Activated T-helper 1 cell treated with Interleukin-2 at 50 U/mL for 16 hours (primary cell): Measurements from ENCODE around the gene PLEKHG5.
A peak's percentile ranks its signal among the peaks of the same experiment; 100 is the strongest.
"Not testable (repeated sequence)": the region's sequence is repeated elsewhere in the genome, so short reads cannot be mapped to it uniquely, and the experiment has no call there.

Experiments
- DNase-seq: peaks from one replicate; pipeline ENCODE4 v3.0.0-alpha.2; 2020; ENCODE audit warnings: low read depth

The PLEKHG5 gene

GRCh38 chr1:6461538-6462411 lies 29.7 kb downstream of the PLEKHG5 start:
- DNase-seq: no peak

GRCh38 chr1:6461051-6461530 lies 30.4 kb downstream of the PLEKHG5 start:
- no peak for DNase-seq

GRCh38 chr1:6460301-6461050 lies 31.0 kb downstream of the PLEKHG5 start:
- peak; percentile 93 for DNase-seq

- DNase-seq: peak; percentile 58
Measured at GRCh38 chr1:6459850-6460265, 31.6 kb downstream of the PLEKHG5 start.

GRCh38 chr1:6456800-6457466 lies 34.5 kb downstream of the PLEKHG5 start:
- DNase-seq: no peak

- DNase-seq: not testable (repeated sequence)
Measured at GRCh38 chr1:6455752-6456520, 35.5 kb downstream of the PLEKHG5 start.

- DNase-seq: peak; percentile 43
Measured at GRCh38 chr1:6454856-6455751, 36.4 kb downstream of the PLEKHG5 start.

GRCh38 chr1:6453895-6454855 lies 37.3 kb downstream of the PLEKHG5 start:
- not testable (repeated sequence) for DNase-seq

- no peak for DNase-seq
Measured at GRCh38 chr1:6450943-6451373, 40.5 kb downstream of the PLEKHG5 start.

- not testable (repeated sequence) for DNase-seq
Measured at GRCh38 chr1:6450486-6450885, 41.0 kb downstream of the PLEKHG5 start.

GRCh38 chr1:6450005-6450450 lies 41.4 kb downstream of the PLEKHG5 start:
- no peak for DNase-seq

- DNase-seq: no peak
Measured at GRCh38 chr1:6448749-6449631, 42.5 kb downstream of the PLEKHG5 start.

- DNase-seq: no peak
Measured at GRCh38 chr1:6447818-6448748, 43.4 kb downstream of the PLEKHG5 start.

GRCh38 chr1:6447016-6447817 lies 44.2 kb downstream of the PLEKHG5 start:
- DNase-seq: no peak

- no peak for DNase-seq
Measured at GRCh38 chr1:6446665-6447015, 44.8 kb downstream of the PLEKHG5 start.

- DNase-seq: not testable (repeated sequence)
Measured at GRCh38 chr1:6445929-6446328, 45.5 kb downstream of the PLEKHG5 start.
